Measurements from ENCODE around the gene CHRDL2.
"Not testable (repeated sequence)": the region's sequence is repeated elsewhere in the genome, so short reads cannot be mapped to it uniquely, and the experiment has no call there.

The CHRDL2 gene

GRCh38 chr11:74731301-74732094 lies at the start of gene CHRDL2:
CHRDL2 (minus strand) TSS chr11:74731426; CDS start chr11:74730888, 538 bp downstream.
- no peak for DNase-seq

GRCh38 chr11:74780248-74781005 lies 49.2 kb upstream of the CHRDL2 start:
- DNase-seq: peak; percentile 6

GRCh38 chr11:74778581-74778980 lies 47.4 kb upstream of the CHRDL2 start:
- no peak for DNase-seq

GRCh38 chr11:74777877-74778276 lies 46.7 kb upstream of the CHRDL2 start:
- no peak for DNase-seq

- DNase-seq: no peak
These were observed 45.8 kb upstream of the CHRDL2 start for GRCh38 chr11:74777038-74777437.

GRCh38 chr11:74776546-74776945 lies 45.3 kb upstream of the CHRDL2 start:
- DNase-seq: no peak

GRCh38 chr11:74775762-74776161 lies 44.5 kb upstream of the CHRDL2 start:
- peak; percentile 18 for DNase-seq

- DNase-seq: no peak
These were observed 42.2 kb upstream of the CHRDL2 start for GRCh38 chr11:74773476-74773875.

GRCh38 chr11:74771139-74771538 lies 39.9 kb upstream of the CHRDL2 start:
- DNase-seq: no peak

- no peak for DNase-seq
These were observed 39.2 kb upstream of the CHRDL2 start for GRCh38 chr11:74770456-74770855.

GRCh38 chr11:74769055-74769707 lies 38.0 kb upstream of the CHRDL2 start:
- no peak for DNase-seq

- not testable (repeated sequence) for DNase-seq
These were observed 37.0 kb upstream of the CHRDL2 start for GRCh38 chr11:74768172-74768651.

- no peak for DNase-seq
These were observed 35.7 kb upstream of the CHRDL2 start for GRCh38 chr11:74766905-74767304.

GRCh38 chr11:74756571-74756970 lies 25.3 kb upstream of the CHRDL2 start:
- DNase-seq: no peak

- no peak for DNase-seq
These were observed 24.3 kb upstream of the CHRDL2 start for GRCh38 chr11:74755395-74755995.

GRCh38 chr11:74754507-74755252 lies 23.5 kb upstream of the CHRDL2 start:
- DNase-seq: peak; percentile 88

- no peak for DNase-seq
These were observed 20.1 kb upstream of the CHRDL2 start for GRCh38 chr11:74751303-74751702.

GRCh38 chr11:74750598-74750997 lies 19.4 kb upstream of the CHRDL2 start:
- not testable (repeated sequence) for DNase-seq

GRCh38 chr11:74749965-74750296 lies 18.7 kb upstream of the CHRDL2 start:
- no peak for DNase-seq

GRCh38 chr11:74749127-74749964 lies 18.1 kb upstream of the CHRDL2 start:
- DNase-seq: peak; percentile 17
